ENCODE measurements around the gene P3H1. TPM values are rescaled to one million over a fixed set of nuclear protein-coding genes. Genes with fewer than 3 reads are reported as not detected.
A peak's percentile ranks its signal among the peaks of the same experiment; 100 is the strongest.

P3H1 gene
- total RNA-seq, 1 donor from 2014 or later: 22.3 TPM

DNA sequence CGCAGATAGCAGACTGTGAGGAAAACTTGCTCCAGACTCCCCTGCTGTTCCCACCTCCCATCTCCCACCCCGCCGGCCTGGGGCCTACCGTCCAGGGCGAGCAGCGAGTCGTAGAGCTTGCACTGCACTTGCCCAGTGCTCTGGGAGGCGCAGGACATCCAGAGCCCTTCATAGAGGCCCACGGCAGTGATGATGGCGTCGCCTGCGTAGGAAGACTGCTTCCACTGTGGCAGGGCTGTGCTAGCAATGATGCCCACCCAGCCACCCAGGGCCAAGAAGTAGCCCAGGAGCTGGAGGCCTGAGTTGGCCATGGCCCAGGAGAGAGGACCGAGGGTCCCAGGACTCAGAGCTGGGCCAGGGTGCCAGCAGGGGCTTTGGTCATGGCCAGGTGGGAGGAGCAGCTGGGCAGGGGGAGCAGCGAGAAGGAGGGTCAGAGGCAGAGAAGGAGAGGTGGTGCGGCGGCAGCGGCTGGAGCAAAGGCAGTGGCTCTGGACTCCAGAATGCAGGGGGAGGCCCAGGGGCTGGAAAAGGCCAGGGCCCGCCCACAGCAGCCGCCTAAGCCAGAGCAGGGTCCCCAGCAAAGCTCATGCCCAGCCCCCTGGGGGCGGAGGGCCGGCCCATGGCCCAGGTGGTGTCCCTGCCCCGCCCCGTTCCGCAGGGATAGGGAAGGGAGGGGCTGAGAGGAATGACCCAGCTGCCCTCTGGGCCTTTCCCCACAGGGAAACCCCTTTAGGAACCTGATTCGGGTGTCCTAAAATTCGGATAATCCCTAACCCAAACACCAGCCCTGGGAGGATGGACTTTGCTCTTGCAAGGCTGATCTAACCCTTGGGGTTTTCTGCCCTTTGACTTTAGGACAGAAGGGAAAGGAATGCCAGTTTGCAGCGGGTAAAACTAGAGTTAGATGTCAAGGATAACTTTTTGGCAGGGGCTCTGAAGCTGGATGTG, 26.8 kb downstream of the P3H1 start, which contains the start of gene CLDN19:
TSS of gene CLDN19 (minus strand) at position 484 of the 948 bp plus-strand sequence. CDS start at position 311, 173 bp downstream.
- TF ChIP-seq, protein P1, sequence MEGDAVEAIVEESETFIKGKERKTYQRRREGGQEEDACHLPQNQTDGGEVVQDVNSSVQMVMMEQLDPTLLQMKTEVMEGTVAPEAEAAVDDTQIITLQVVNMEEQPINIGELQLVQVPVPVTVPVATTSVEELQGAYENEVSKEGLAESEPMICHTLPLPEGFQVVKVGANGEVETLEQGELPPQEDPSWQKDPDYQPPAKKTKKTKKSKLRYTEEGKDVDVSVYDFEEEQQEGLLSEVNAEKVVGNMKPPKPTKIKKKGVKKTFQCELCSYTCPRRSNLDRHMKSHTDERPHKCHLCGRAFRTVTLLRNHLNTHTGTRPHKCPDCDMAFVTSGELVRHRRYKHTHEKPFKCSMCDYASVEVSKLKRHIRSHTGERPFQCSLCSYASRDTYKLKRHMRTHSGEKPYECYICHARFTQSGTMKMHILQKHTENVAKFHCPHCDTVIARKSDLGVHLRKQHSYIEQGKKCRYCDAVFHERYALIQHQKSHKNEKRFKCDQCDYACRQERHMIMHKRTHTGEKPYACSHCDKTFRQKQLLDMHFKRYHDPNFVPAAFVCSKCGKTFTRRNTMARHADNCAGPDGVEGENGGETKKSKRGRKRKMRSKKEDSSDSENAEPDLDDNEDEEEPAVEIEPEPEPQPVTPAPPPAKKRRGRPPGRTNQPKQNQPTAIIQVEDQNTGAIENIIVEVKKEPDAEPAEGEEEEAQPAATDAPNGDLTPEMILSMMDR (IDR thresholded peaks at IDR 0.05): no peak
- H3K4me3 ChIP-seq: no peak within 1 kb of the TSS

DNA sequence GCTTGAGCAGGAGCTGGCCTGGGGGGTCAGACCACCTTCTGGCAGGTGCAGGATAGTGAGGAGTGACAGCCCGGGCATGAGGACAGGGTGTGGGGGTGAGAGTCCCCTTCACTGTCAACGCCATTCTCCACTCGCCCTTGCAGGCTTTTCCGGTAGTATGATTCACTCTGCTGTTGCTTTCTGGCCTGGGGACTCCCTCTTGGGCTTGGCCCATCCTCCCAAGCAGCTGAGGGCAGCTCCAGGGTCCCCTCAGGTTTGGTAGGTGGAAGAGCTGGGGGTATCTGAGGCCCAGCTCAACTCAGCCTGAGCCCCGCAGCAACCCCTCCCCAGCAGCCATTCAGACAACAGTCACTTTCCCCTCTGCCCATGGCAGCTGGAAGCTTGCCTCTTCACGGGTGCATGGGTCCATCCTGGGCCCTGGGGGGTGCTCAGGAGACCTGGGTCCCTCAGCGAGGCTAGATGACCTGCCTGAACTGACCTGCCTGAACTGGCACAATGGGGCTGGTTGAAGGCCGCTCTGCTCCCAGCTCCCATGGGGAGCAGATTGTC, 28.1 kb downstream of the P3H1 start:
- H3K27me3 ChIP-seq: no peaks in the 10 kb centered on the region
- intact Hi-C loops (cut with DNase I): no loop called here
- no peak for DNase-seq
- H3K4me3 ChIP-seq: no peak overlapping the region
- TF ChIP-seq, protein P1 (IDR thresholded peaks at IDR 0.05): no peak
- no peaks in the 10 kb centered on the region for H3K36me3 ChIP-seq
- no peak overlapping the region for H3K27ac ChIP-seq
- ATAC-seq: no peak
- H3K4me1 ChIP-seq: no peaks in the 10 kb centered on the region
- H3K9me3 ChIP-seq: no peaks in the 10 kb centered on the region

More for the DNA sequence above, 26.8 kb downstream of the P3H1 start, which contains the start of gene CLDN19:
- no peaks in the 10 kb centered on the region for H3K9me3 ChIP-seq
- H3K27me3 ChIP-seq: no peaks in the 10 kb centered on the region
- DNase-seq (no peak), ATAC-seq (no peak)
- intact Hi-C loops (cut with DNase I): loop anchor here (10.0 kb wide), 1 partner anchor 145 kb away; no protein-coding TSS in a partner anchor
- H3K27ac ChIP-seq: no peak within 1 kb of the TSS
- no peaks in the 10 kb centered on the region for H3K4me1 ChIP-seq
- no peaks in the 10 kb centered on the region for H3K36me3 ChIP-seq

DNA sequence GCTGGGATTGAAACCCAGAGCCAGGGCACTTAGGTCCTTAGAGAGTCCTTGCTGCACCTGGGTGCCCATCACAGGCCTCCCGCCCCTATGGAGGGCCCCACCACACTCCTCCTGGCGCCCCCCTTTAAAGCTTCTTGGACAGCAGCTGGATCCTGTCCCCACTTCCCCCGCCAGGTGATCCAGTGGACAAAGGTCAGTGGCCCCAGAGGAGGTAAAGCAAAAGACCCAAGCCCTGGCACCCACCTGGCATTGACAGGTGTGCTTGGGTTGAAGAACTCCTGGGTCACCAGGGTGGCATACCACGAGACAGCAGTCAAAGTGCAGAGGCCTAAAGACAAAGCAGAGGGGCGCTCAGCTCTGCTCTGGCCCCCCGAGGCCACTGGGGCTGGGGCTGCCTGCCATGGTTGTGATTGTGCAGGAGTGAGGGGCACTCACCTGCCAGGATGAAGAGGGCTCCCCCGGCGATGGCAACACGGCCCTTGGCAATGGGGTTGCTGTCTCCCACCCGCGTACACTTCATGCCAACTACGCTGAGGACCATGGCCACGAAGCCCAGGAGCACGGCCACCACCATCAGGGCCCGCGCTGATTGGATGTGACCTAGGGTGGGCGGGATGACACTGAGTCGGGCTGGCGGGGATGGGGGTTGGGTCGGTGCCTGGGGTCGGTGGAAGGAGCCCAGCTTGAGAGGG, 28.7 kb downstream of the P3H1 start:
- ATAC-seq (no peak), DNase-seq (no peak)
- intact Hi-C loops (cut with DNase I): no loop called here
- Histone ChIP-seq H3K9me3 (no peaks in the 10 kb centered on the region), H3K4me3 (no peak overlapping the region), H3K4me1 (no peaks in the 10 kb centered on the region), H3K27ac (no peak overlapping the region), H3K36me3 (no peaks in the 10 kb centered on the region), H3K27me3 (no peaks in the 10 kb centered on the region)
- TF ChIP-seq, protein P1 (IDR thresholded peaks at IDR 0.05): no peak

DNA sequence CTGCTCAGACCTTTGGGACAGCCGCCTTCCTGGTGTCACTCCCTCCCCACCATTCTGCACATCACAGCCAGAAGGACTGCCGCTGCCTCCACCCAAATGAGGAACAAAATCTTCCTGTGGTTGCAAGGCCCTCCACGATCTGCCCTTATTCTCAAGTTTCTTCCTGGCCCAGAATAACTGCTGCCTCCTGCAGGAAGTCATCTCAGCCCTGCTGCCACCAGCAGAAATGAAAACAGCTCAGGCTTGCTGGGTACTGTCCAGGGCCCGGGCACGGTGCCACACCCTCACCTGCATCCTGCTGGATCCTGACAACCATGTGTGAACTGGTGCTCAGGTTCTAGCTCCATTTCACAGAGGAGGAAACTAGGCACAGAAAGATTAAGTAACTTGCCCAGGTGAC, 29.6 kb downstream of the P3H1 start:
- DNase-seq: no peak
- TF ChIP-seq, protein P1 (IDR thresholded peaks at IDR 0.05): peak; percentile 15
- Histone ChIP-seq H3K27me3 (no peaks in the 10 kb centered on the region), H3K9me3 (no peaks in the 10 kb centered on the region), H3K4me3 (no peak overlapping the region), H3K27ac (no peak overlapping the region), H3K4me1 (no peaks in the 10 kb centered on the region), H3K36me3 (no peaks in the 10 kb centered on the region)
- intact Hi-C loops (cut with DNase I): no loop called here
- ATAC-seq: peak; percentile 43

DNA sequence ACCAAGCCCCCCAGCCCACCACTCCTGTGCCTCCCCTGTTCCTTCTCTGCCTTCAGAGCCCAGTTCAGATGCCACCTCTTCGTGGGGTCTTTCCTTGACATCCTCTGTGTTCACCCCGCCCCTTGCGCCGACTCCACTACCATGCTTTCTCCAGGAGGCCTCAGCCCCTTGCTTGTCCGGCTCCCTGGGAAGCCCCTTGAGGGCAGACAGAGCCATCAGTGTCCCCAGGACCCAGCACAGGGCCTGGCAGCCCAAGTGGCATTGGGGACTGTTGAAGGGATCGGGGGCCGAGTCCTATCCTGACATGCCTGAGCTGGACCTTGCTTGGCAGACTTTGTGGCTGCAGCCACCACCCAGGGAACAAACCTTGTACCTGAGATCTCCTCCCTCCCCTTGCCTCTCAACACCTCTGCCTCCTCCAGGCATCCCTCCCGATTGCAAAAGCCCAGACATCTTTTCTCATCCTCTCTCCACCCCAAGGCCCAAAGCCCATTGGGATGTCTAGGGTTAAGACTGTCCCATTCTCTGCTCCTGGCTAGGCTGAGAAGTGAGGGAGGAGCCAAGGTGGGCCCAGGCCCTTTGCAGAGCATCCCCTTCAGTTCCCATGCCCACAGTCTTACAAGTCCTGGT, 30.1 kb downstream of the P3H1 start:
- Histone ChIP-seq H3K4me1 (no peaks in the 10 kb centered on the region), H3K27me3 (no peaks in the 10 kb centered on the region), H3K4me3 (no peak overlapping the region), H3K36me3 (no peaks in the 10 kb centered on the region), H3K9me3 (no peaks in the 10 kb centered on the region), H3K27ac (no peak overlapping the region)
- DNase-seq (no peak), ATAC-seq (no peak)
- TF ChIP-seq, protein P1 (IDR thresholded peaks at IDR 0.05): no peak
- intact Hi-C loops (cut with DNase I): no loop called here
